HG02884 (cell line): Measurements from ENCODE around the gene LRFN2.

ENCODE experiments used
- ATAC-seq: cut with Tn5 transposase; IDR thresholded peaks from one replicate; pipeline ENCODE4 v1.9.1; 2021; ENCODE audit warnings: mild to moderate bottlenecking, moderate library complexity; ENCODE audit not compliant: unreplicated experiment

The LRFN2 gene

GRCh38 chr6:40386200-40386599 lies 201.0 kb downstream of the LRFN2 start:
- ATAC-seq = no peak

- no peak for ATAC-seq
Observed at GRCh38 chr6:40383348-40384115, 203.6 kb downstream of the LRFN2 start.

GRCh38 chr6:40380271-40380670 lies 206.9 kb downstream of the LRFN2 start:
- ATAC-seq = no peak

GRCh38 chr6:40379811-40380210 lies 207.4 kb downstream of the LRFN2 start:
- ATAC-seq = no peak

DNA sequence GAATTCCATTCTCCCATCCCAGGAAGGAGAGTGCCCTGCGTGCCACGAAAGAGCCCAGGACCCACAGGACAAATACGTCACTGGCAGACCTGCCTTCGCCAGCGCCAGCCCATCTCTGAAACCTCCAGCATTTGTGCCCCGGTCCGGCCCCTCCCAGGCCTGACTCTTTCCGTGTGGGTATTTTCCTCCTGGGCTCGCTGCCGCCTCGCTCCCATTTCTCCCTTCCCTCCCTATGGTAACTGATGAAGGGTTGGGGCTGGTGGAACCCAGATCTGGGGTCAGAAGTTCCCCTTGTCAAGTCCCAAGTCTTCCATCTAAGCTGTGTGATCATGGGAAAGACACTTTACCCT lies 208.5 kb downstream of the LRFN2 start:
- no peak for ATAC-seq

DNA sequence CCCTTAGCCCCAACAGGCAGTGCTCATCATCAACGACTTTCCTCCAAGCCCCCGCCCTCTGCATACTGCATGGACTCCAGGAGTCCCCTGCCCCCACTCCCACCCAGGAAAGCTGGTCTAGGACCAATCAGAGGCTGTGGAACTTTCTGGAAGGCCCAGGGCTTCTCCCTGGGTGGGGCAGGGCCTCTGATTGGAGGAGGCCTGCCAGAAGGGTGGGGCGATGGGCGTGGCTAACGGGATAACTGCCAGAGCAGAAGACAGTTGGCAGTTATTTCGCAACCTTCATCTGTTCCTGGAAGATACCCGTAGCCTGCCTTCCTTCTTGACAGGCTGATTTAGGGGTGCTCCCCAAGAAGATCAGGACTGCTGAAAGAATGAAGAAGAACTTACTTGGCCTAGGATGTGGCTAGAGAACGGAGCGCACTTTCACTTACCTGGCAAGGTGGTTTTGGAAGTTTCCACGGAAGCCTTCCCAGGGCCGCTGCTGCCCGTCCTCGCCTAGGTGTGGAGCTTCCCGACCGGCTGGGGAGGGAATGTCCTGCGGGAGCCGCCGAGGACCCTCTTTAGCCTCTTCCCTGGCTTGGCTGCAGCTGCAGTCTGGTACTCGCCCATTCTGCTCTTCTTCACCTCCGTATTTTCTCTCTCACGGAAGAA lies 209.0 kb downstream of the LRFN2 start:
- ATAC-seq = no peak

- no peak for ATAC-seq
Observed at GRCh38 chr6:40377173-40377806, 209.9 kb downstream of the LRFN2 start.

GRCh38 chr6:40376113-40376650 lies 211.0 kb downstream of the LRFN2 start:
- ATAC-seq = no peak

DNA sequence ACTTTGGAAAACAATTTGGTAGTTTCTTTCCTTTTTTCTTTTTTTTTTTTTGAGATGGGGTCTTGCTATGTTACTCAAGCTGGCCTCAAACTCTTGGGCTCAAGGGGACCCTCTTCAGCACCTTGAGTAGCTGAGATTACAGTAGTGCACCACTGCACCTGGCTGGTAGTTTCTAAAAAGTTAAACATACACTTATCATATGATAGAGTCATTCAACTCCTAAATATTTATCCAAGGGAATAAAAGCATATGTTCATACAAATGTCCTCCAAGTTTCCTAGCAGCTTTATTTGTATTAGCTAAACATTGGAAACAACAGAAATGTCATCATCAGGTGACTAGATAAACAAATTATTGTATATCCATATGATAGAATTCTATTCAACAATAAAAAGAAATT lies 213.9 kb downstream of the LRFN2 start:
- ATAC-seq = no peak

GRCh38 chr6:40371621-40372020 lies 215.5 kb downstream of the LRFN2 start:
- no peak for ATAC-seq

DNA sequence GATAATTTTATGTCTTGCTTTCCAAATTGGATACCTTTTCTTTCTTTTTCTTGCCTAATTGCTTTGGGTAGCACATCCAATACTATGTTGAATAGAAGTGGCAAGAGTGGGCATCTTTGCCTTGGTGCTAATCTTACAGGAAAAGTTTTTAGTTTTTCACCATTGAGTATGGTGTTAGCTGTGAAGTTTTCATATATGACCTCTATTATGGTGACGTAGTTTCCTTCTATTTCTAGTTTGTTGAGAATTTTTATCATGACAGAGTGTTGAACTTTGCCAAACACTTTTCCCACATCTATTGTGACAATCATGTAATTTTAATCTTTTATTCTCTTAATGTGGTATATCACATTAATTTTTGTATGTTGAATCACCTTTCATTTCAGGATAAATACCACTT lies 216.1 kb downstream of the LRFN2 start:
- no peak for ATAC-seq

GRCh38 chr6:40369891-40370290 lies 217.3 kb downstream of the LRFN2 start:
- no peak for ATAC-seq

GRCh38 chr6:40369042-40369441 lies 218.1 kb downstream of the LRFN2 start:
- no peak for ATAC-seq

DNA sequence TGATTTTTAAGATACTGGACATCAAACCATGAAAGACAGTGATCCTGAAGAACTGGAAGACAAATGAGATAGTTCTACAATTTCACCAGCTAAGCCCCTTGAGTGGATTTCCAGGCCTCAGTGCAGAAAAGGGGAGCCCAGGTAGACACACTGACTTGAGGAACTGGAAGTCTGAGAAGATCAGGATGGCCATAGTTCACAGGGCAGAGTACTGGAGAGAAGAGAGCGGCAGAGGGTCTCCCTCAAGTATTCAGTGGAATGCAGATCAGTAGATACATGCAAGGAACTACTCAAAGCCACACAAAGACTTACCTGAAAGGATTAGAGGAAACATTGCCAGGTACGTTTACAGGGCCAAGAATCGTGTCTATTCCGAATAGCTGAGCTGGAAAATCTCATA lies 224.3 kb downstream of the LRFN2 start:
- ATAC-seq = no peak

DNA sequence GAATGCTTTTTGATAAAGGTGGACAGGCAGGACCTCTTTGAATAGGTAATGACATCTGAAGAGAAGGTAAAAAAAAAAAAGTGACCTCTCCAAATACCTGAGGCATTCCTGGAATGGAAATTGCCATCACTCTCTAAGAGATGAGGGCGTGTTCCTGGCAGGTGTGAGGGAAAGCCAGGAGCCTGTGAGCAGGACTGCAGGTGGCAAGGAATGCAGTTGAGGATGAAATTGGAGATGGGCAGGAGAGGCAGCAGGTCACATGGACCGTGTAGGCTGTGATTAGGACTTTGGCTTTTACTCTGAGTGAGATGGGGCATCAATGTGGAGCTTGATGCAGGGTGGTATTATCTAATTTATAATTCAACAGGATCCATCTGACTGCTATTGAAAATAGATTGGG lies 227.4 kb downstream of the LRFN2 start:
- ATAC-seq = no peak

GRCh38 chr6:40358473-40359460 lies 228.4 kb downstream of the LRFN2 start:
- no peak for ATAC-seq

DNA sequence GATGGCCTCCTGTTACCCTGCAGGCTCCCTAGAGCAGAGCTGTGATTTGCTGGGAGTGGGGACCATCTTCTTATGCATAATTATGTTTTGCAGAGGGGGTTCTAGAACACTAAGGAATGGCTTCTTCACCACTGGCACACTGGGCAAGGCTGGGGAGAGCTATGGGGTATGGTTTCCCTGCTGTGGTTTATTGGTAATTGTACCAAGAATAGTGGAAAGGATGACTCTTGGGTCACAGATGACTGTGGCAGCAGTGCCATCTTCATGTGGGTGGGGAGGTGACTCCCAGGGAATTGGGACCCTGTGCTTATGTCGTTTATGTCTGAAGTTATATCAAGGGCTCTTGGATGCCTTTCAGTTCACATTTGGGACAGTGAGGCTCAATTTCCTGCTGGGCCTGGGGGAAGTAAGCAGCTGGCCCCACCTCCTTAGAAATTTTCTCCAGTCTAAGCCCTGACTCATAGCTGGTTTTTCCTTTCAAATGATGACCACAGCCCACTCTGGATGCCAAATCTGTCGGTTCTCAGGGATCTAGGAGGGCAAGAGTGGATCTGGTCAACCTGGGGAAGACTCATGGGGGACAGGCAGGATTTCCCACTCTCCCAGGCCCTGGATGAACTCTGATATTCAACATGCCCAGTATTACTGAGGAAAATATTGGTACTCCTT lies 230.8 kb downstream of the LRFN2 start:
- no peak for ATAC-seq

- ATAC-seq = no peak
Observed at GRCh38 chr6:40355532-40355931, 231.6 kb downstream of the LRFN2 start.

- no peak for ATAC-seq
Observed at GRCh38 chr6:40355066-40355465, 232.1 kb downstream of the LRFN2 start.

DNA sequence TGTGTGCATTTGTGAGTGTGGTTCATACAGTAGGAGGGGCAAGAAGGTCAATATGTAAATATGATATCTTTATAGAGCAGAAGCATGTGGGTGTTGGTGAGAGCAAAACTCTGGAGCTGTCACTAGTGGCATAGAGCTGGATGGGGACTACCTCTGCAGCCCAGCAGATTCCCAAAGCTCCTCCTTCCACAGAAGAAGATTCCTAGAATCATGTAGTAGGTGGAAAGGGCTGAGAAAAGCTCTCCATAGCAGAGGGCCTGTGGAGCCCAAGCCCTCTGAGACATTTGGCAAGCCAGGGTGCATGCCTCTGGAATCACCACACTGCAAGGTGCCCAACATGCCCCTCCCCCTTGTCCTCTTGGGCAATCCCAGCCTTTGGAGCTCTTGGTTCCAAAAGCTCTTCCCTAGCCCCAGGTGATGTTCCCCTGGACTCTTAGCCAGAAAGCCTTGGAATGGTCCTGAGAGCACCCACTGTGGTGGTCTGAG lies 233.2 kb downstream of the LRFN2 start:
- ATAC-seq = no peak
